Sigmoid colon (tissue), 4 donors: ENCODE measurements around the gene KATNB1.

Source experiments
- CTCF ChIP-seq, 4 experiments: fragments of 450-650 bp in 3 of 4; fragments of 200-600 bp in 1 of 4; IDR thresholded peaks; one replicate each; pipeline ENCODE4 v1.5.1; 2016 to 2019; ENCODE audit warnings: antibody characterized with exemption in 4 of 4, mild to moderate bottlenecking in 3 of 4, moderate library complexity in 2 of 4
- EP300 ChIP-seq, 4 donors: sonication (generic); formaldehyde crosslinking; IDR thresholded peaks; one replicate each; pipeline ENCODE4 v1.6.1; 2017; ENCODE audit warnings: antibody characterized with exemption in 4 of 4

- TF ChIP-seq EP300 (IDR thresholded peaks at IDR 0.05) (no peak), CTCF (IDR thresholded peaks at IDR 0.05) (no peak)
Measured at GRCh38 chr16:57758331-57759117, 23.0 kb downstream of the KATNB1 start.
